K562 (cell line): ENCODE measurements around the gene SLC3A2. TPM values are rescaled to one million over a fixed set of nuclear protein-coding genes. Genes with fewer than 3 reads are reported as not detected.

ENCODE experiments used
- CCNT2 ChIP-seq: IDR thresholded peaks from 2 replicates; pipeline ENCODE4 v1.6.1; 2011; ENCODE audit warnings: borderline replicate concordance, low read depth, mild to moderate bottlenecking, moderate library complexity, mixed read lengths, low read length; ENCODE audit not compliant: insufficient read length; ENCODE audit errors: extremely low read depth
- CTCF ChIP-seq, 3 experiments: IDR thresholded peaks in 2 of 3; conservative IDR thresholded peaks in 1 of 3; 2 replicates each; pipeline ENCODE4 v1.5.1; 2011 to 2012; ENCODE audit warnings: low read length in 3 of 3, mild to moderate bottlenecking in 3 of 3, control low read depth in 2 of 3, improper control_type of control experiment in 1 of 3, inconsistent platforms in 1 of 3, low read depth in 1 of 3, mixed read lengths in 1 of 3, moderate library complexity in 1 of 3; ENCODE audit not compliant: insufficient read depth in 2 of 3
- HDAC8 ChIP-seq: fragments of 450-650 bp; IDR thresholded peaks from 2 replicates; pipeline ENCODE4 v1.6.1; 2016; ENCODE audit warnings: mild to moderate bottlenecking, missing genetic modification characterization, moderate library complexity, missing compliant biosample characterization
- HNRNPH1 ChIP-seq: fragments of 200-400 bp; formaldehyde crosslinking; optimal IDR thresholded peaks from 2 replicates; pipeline ENCODE3; 2017; ENCODE audit warnings: low read depth, mild to moderate bottlenecking, low read length, moderate library complexity
- NBN ChIP-seq: fragments of 450-650 bp; IDR thresholded peaks from 2 replicates; pipeline ENCODE4 v1.6.1; 2016; ENCODE audit warnings: low read depth, mild to moderate bottlenecking
- NFIC ChIP-seq: fragments of 450-650 bp; IDR thresholded peaks from 2 replicates; pipeline ENCODE4 v1.6.1; 2017; ENCODE audit warnings: mild to moderate bottlenecking, inconsistent platforms
- NFXL1 ChIP-seq: fragments of 450-650 bp; formaldehyde crosslinking; IDR thresholded peaks from 2 replicates; pipeline ENCODE4 v1.4.0; 2021; ENCODE audit warnings: mild to moderate bottlenecking
- RERE ChIP-seq: sonication (generic); formaldehyde crosslinking; IDR thresholded peaks from 2 replicates; pipeline ENCODE4 v1.8.0; 2023; ENCODE audit warnings: missing genetic modification reagents, mild to moderate bottlenecking, borderline replicate concordance
- SAFB ChIP-seq: fragments of 200-400 bp; formaldehyde crosslinking; IDR thresholded peaks from 2 replicates; pipeline ENCODE4 v1.6.1; 2017; ENCODE audit warnings: low read depth, low read length, borderline replicate concordance
- STAG1 ChIP-seq: sonication (generic); formaldehyde crosslinking; IDR thresholded peaks from 2 replicates; pipeline ENCODE4 v1.5.0; 2020; ENCODE audit warnings: missing genetic modification reagents, borderline replicate concordance
- USF1 ChIP-seq: sonication (generic); formaldehyde crosslinking; IDR thresholded peaks from 2 replicates; pipeline ENCODE4 v1.9.0; 2022; ENCODE audit warnings: mild to moderate bottlenecking, missing genetic modification reagents
- XRCC4 ChIP-seq: IDR thresholded peaks from one replicate; pipeline ENCODE4 v1.6.1; 2011; ENCODE audit not compliant: insufficient read depth, insufficient read length; ENCODE audit errors: extremely low read depth
- ZNF143 ChIP-seq: sonication (generic); formaldehyde crosslinking; IDR thresholded peaks from 2 replicates; pipeline ENCODE4 v1.9.0; 2022; ENCODE audit warnings: mild to moderate bottlenecking, missing genetic modification reagents
- ZNF274 ChIP-seq: IDR thresholded peaks from 2 replicates; pipeline ENCODE4 v1.6.1; 2011; ENCODE audit warnings: low read depth, mild to moderate bottlenecking, low read length, moderate library complexity, borderline replicate concordance
- ZNF780A ChIP-seq: fragments of 250-450 bp; sonication (Bioruptor Pico); IDR thresholded peaks from 2 replicates; pipeline ENCODE4 v1.5.0; 2021; ENCODE audit warnings: mild to moderate bottlenecking
- polyA plus RNA-seq, 8 experiments: library from polyadenylated mRNA; depleted of rRNA in 4 of 8; stranded (reverse) in 5 of 8; unstranded in 3 of 8; fragments of >200 nt; fragmentation: Nextera tagmentation in 2 of 8; fragmentation: Illumina TruSeq in 1 of 8; extraction: Ambion mirVana in 2 of 8; extraction: Trizol in 1 of 8; gene quantifications; 2 replicates each; pipeline versions ENCODE4 v1.2.1 to v1.2.3, GENCODE V29; 2011 to 2014; ENCODE audit warnings: inconsistent platforms in 1 of 8, missing spikeins in 1 of 8
- total RNA-seq, 7 experiments: library from RNA; depleted of rRNA in 6 of 7; stranded (reverse); fragments of >200 nt in 6 of 7; fragmentation: Illumina TruSeq in 2 of 7; extraction: Trizol in 2 of 7; gene quantifications; 2 replicates each; pipeline versions ENCODE4 v1.2.1 to v1.2.3, GENCODE V29; 2011 to 2021; ENCODE audit warnings: low replicate concordance in 1 of 7

Gene SLC3A2
- total and polyA plus RNA-seq, 9 of the 15 experiments (the other 6 are each of a cell fraction or from before 2014, with no cell fraction given), result 20.0 to 296 (median 214) TPM

GRCh38 chr11:62841361-62842170 is 39.1 kb upstream of the SLC3A2 start (continued):
- TF ChIP-seq HNRNPH1 (no peak), USF1 (CRISPR knock-in tag) (no peak), NFXL1 (CRISPR knock-in tag) (peak; percentile 99), STAG1 (no peak), ZNF780A (CRISPR knock-in tag) (peak; percentile 100), ZNF143 (CRISPR knock-in tag) (peak; percentile 37; the same call in 1 of the 2 replicates), HDAC8 (tag) (peak; percentile 53; the same call in 1 of the 2 replicates), XRCC4 (no peak), NFIC (peak; percentile 94), CTCF (IDR thresholded peaks at IDR 0.05 in 2 of 3, conservative IDR thresholded peaks at IDR 0.05 in 1 of 3; ENCODE audit: insufficient read depth in 2 of 3, low read depth in 1 of 3, low read length in 3 of 3) (0 out of 6 replicates have a peak, but pooled peaks of 2 of the 3 experiments have one; percentile 3 to 10), SAFB (no peak), CCNT2 (no peak), ZNF274 (peak; percentile 14; the same call in 1 of the 2 replicates), RERE (CRISPR knock-in tag) (no peak), NBN (peak; percentile 100)
